ENCODE data around the gene CLTCL1.

The CLTCL1 gene

GRCh38 chr22:19176175-19176643 is 115.3 kb downstream of the CLTCL1 start:
- Histone ChIP-seq H3K4me3 (ENCODE audit: low read length) (no peak overlapping the region), H3K27me3 (ENCODE audit: insufficient read depth, low read length) (no peaks in the 10 kb centered on the region), H3K36me3 (ENCODE audit: insufficient read depth, low read length) (peaks cover 28% of the 10 kb centered on the region), H2AFZ (ENCODE audit: low read depth, low read length) (no peak overlapping the region), H3K9me3 (ENCODE audit: low read length) (no peaks in the 10 kb centered on the region), H3K4me1 (ENCODE audit: insufficient read depth, low read length) (peaks cover 38% of the 10 kb centered on the region)

- peaks cover 28% of the 10 kb centered on the region for H3K36me3 ChIP-seq (ENCODE audit: insufficient read depth, low read length)
- H3K9me3 ChIP-seq (ENCODE audit: low read length), result no peaks in the 10 kb centered on the region
- no peaks in the 10 kb centered on the region for H3K27me3 ChIP-seq (ENCODE audit: insufficient read depth, low read length)
- H3K4me3 ChIP-seq (ENCODE audit: low read length), result no peak overlapping the region
- H2AFZ ChIP-seq (ENCODE audit: low read depth, low read length), result no peak overlapping the region
- peaks cover 41% of the 10 kb centered on the region for H3K4me1 ChIP-seq (ENCODE audit: insufficient read depth, low read length)
Observed at GRCh38 chr22:19175602-19176174, 115.8 kb downstream of the CLTCL1 start.

GRCh38 chr22:19175026-19175601 is 116.4 kb downstream of the CLTCL1 start:
- no peak overlapping the region for H3K4me3 ChIP-seq (ENCODE audit: low read length)
- peaks cover 45% of the 10 kb centered on the region for H3K4me1 ChIP-seq (ENCODE audit: insufficient read depth, low read length)

GRCh38 chr22:19174106-19175025 is 117.2 kb downstream of the CLTCL1 start:
- H3K9me3 ChIP-seq (ENCODE audit: low read length), result no peaks in the 10 kb centered on the region
- H3K4me1 ChIP-seq (ENCODE audit: insufficient read depth, low read length), result peaks cover 41% of the 10 kb centered on the region
- H2AFZ ChIP-seq (ENCODE audit: low read depth, low read length), result no peak overlapping the region
- peaks cover 28% of the 10 kb centered on the region for H3K36me3 ChIP-seq (ENCODE audit: insufficient read depth, low read length)
- H3K27me3 ChIP-seq (ENCODE audit: insufficient read depth, low read length), result peaks cover 9% of the 10 kb centered on the region
- no peak overlapping the region for H3K4me3 ChIP-seq (ENCODE audit: low read length)

More at GRCh38 chr22:19175026-19175601, 116.4 kb downstream of the CLTCL1 start:
- H3K27me3 ChIP-seq (ENCODE audit: insufficient read depth, low read length), result peaks cover 2% of the 10 kb centered on the region
- H3K36me3 ChIP-seq (ENCODE audit: insufficient read depth, low read length), result peaks cover 28% of the 10 kb centered on the region
- no peak overlapping the region for H2AFZ ChIP-seq (ENCODE audit: low read depth, low read length)
- H3K9me3 ChIP-seq (ENCODE audit: low read length), result no peaks in the 10 kb centered on the region

GRCh38 chr22:19173047-19174035 is 118.2 kb downstream of the CLTCL1 start:
- H3K27me3 ChIP-seq (ENCODE audit: insufficient read depth, low read length), result peaks cover 19% of the 10 kb centered on the region
- H3K9me3 ChIP-seq (ENCODE audit: low read length), result no peaks in the 10 kb centered on the region
- peak overlapping the region; percentile 89 for H3K4me3 ChIP-seq (ENCODE audit: low read length)
- H3K36me3 ChIP-seq (ENCODE audit: insufficient read depth, low read length), result peaks cover 28% of the 10 kb centered on the region
- H3K4me1 ChIP-seq (ENCODE audit: insufficient read depth, low read length), result peaks cover 41% of the 10 kb centered on the region
- H2AFZ ChIP-seq (ENCODE audit: low read depth, low read length), result no peak overlapping the region

GRCh38 chr22:19172213-19173046 is 119.1 kb downstream of the CLTCL1 start:
- H3K36me3 ChIP-seq (ENCODE audit: insufficient read depth, low read length), result peaks cover 28% of the 10 kb centered on the region
- H3K27me3 ChIP-seq (ENCODE audit: insufficient read depth, low read length), result peaks cover 25% of the 10 kb centered on the region
- no peak overlapping the region for H2AFZ ChIP-seq (ENCODE audit: low read depth, low read length)
- H3K4me1 ChIP-seq (ENCODE audit: insufficient read depth, low read length), result peaks cover 38% of the 10 kb centered on the region
- H3K4me3 ChIP-seq (ENCODE audit: low read length), result peak overlapping the region; percentile 89
- H3K9me3 ChIP-seq (ENCODE audit: low read length), result no peaks in the 10 kb centered on the region

- H3K27me3 ChIP-seq (ENCODE audit: insufficient read depth, low read length), result peaks cover 37% of the 10 kb centered on the region
- H3K36me3 ChIP-seq (ENCODE audit: insufficient read depth, low read length), result peaks cover 5% of the 10 kb centered on the region
- H3K9me3 ChIP-seq (ENCODE audit: low read length), result no peaks in the 10 kb centered on the region
- no peak overlapping the region for H2AFZ ChIP-seq (ENCODE audit: low read depth, low read length)
- peaks cover 30% of the 10 kb centered on the region for H3K4me1 ChIP-seq (ENCODE audit: insufficient read depth, low read length)
- no peak overlapping the region for H3K4me3 ChIP-seq (ENCODE audit: low read length)
Observed at GRCh38 chr22:19169947-19170318, 121.6 kb downstream of the CLTCL1 start.

GRCh38 chr22:19169002-19169946 is 122.2 kb downstream of the CLTCL1 start:
- peaks cover 37% of the 10 kb centered on the region for H3K27me3 ChIP-seq (ENCODE audit: insufficient read depth, low read length)

GRCh38 chr22:19168088-19168890 is 123.2 kb downstream of the CLTCL1 start:
- H3K9me3 ChIP-seq (ENCODE audit: low read length), result no peaks in the 10 kb centered on the region
- H3K36me3 ChIP-seq (ENCODE audit: insufficient read depth, low read length), result peaks cover 4% of the 10 kb centered on the region
- H3K4me3 ChIP-seq (ENCODE audit: low read length), result no peak overlapping the region
- H3K27me3 ChIP-seq (ENCODE audit: insufficient read depth, low read length), result peaks cover 37% of the 10 kb centered on the region
- H2AFZ ChIP-seq (ENCODE audit: low read depth, low read length), result no peak overlapping the region
- H3K4me1 ChIP-seq (ENCODE audit: insufficient read depth, low read length), result peaks cover 20% of the 10 kb centered on the region

More at GRCh38 chr22:19169002-19169946, 122.2 kb downstream of the CLTCL1 start:
- Histone ChIP-seq H3K4me3 (ENCODE audit: low read length) (no peak overlapping the region), H3K9me3 (ENCODE audit: low read length) (no peaks in the 10 kb centered on the region), H3K4me1 (ENCODE audit: insufficient read depth, low read length) (peaks cover 26% of the 10 kb centered on the region), H2AFZ (ENCODE audit: low read depth, low read length) (peak overlapping the region; percentile 57), H3K36me3 (ENCODE audit: insufficient read depth, low read length) (peaks cover 5% of the 10 kb centered on the region)

- peaks cover 10% of the 10 kb centered on the region for H3K4me1 ChIP-seq (ENCODE audit: insufficient read depth, low read length)
- no peaks in the 10 kb centered on the region for H3K36me3 ChIP-seq (ENCODE audit: insufficient read depth, low read length)
- H3K27me3 ChIP-seq (ENCODE audit: insufficient read depth, low read length), result peaks cover 37% of the 10 kb centered on the region
- H3K9me3 ChIP-seq (ENCODE audit: low read length), result no peaks in the 10 kb centered on the region
- no peak overlapping the region for H3K4me3 ChIP-seq (ENCODE audit: low read length)
- no peak overlapping the region for H2AFZ ChIP-seq (ENCODE audit: low read depth, low read length)
Observed at GRCh38 chr22:19167106-19167869, 124.2 kb downstream of the CLTCL1 start.
